H9 (cell line): Measurements from ENCODE around the gene DEK. TPM values are rescaled to one million over a fixed set of nuclear protein-coding genes. Genes with fewer than 3 reads are reported as not detected.

Source experiments
- DNase-seq: peaks from one replicate; pipeline ENCODE4 v3.0.0-alpha.2; 2017
- H2AFZ ChIP-seq: one replicate; pipeline ENCODE4 v1.6.1; 2013; ENCODE audit warnings: mild to moderate bottlenecking, low read length, control low read depth, moderate library complexity
- H2AK5ac ChIP-seq: 2 replicates; pipeline ENCODE4 v1.6.1; 2013; ENCODE audit warnings: low read length, control low read depth, mixed read lengths; ENCODE audit not compliant: insufficient read length
- H2BK120ac ChIP-seq: one replicate; pipeline ENCODE4 v1.6.1; 2013; ENCODE audit warnings: low read depth, mild to moderate bottlenecking, low read length, control low read depth, inconsistent platforms; ENCODE audit not compliant: poor library complexity, severe bottlenecking
- H2BK12ac ChIP-seq: 2 replicates; pipeline ENCODE4 v1.6.1; 2013; ENCODE audit warnings: low read length, control low read depth, mixed read lengths, low read depth; ENCODE audit not compliant: insufficient read length
- H2BK15ac ChIP-seq: 2 replicates; pipeline ENCODE4 v1.6.1; 2013; ENCODE audit warnings: low read depth, low read length, control low read depth
- H2BK20ac ChIP-seq: one replicate; pipeline ENCODE4 v1.6.1; 2013; ENCODE audit warnings: low read depth, mild to moderate bottlenecking, low read length, control low read depth, inconsistent platforms; ENCODE audit not compliant: poor library complexity, severe bottlenecking
- H2BK5ac ChIP-seq: 2 replicates; pipeline ENCODE4 v1.6.1; 2013; ENCODE audit warnings: low read length, control low read depth, mixed read lengths; ENCODE audit not compliant: insufficient read length
- H3K14ac ChIP-seq: 2 replicates; pipeline ENCODE4 v1.6.1; 2013; ENCODE audit warnings: low read length, control low read depth; ENCODE audit not compliant: insufficient read depth
- H3K18ac ChIP-seq: 2 replicates; pipeline ENCODE4 v1.6.1; 2013; ENCODE audit warnings: low read depth, mild to moderate bottlenecking, mixed read lengths, low read length, control low read depth; ENCODE audit not compliant: insufficient read length
- H3K23ac ChIP-seq: 2 replicates; pipeline ENCODE4 v1.6.1; 2013; ENCODE audit warnings: low read length, control low read depth, mixed read lengths, low read depth; ENCODE audit not compliant: insufficient read length
- H3K23me2 ChIP-seq: 2 replicates; pipeline ENCODE4 v1.6.1; 2013; ENCODE audit warnings: low read depth, mild to moderate bottlenecking, mixed read lengths, low read length, control low read depth; ENCODE audit not compliant: insufficient read length, poor library complexity, severe bottlenecking
- H3K27ac ChIP-seq: 2 replicates; pipeline ENCODE4 v1.5.1; 2013; ENCODE audit warnings: low read length, control low read depth, mixed read lengths, low read depth; ENCODE audit not compliant: insufficient read length
- H3K27me3 ChIP-seq: 2 replicates; pipeline ENCODE4 v1.6.1; 2013; ENCODE audit warnings: low read length, control low read depth, inconsistent platforms; ENCODE audit not compliant: insufficient read depth
- H3K4ac ChIP-seq: 2 replicates; pipeline ENCODE4 v1.6.1; 2013; ENCODE audit warnings: low read depth, mild to moderate bottlenecking, control low read depth, inconsistent platforms, low read length, moderate library complexity
- H3K4me1 ChIP-seq: 2 replicates; pipeline ENCODE4 v1.6.1; 2013; ENCODE audit warnings: low read length, control low read depth, inconsistent platforms; ENCODE audit not compliant: insufficient read depth
- H3K4me2 ChIP-seq: 2 replicates; pipeline ENCODE4 v1.6.1; 2013; ENCODE audit warnings: low read length, control low read depth, mixed read lengths; ENCODE audit not compliant: insufficient read length, insufficient read depth
- H3K56ac ChIP-seq: 2 replicates; pipeline ENCODE4 v1.6.1; 2013; ENCODE audit warnings: low read depth, mild to moderate bottlenecking, mixed read lengths, low read length, control low read depth; ENCODE audit not compliant: insufficient read length
- H3K79me1 ChIP-seq: 2 replicates; pipeline ENCODE4 v1.6.1; 2013; ENCODE audit warnings: low read depth, mild to moderate bottlenecking, moderate library complexity, low read length, control low read depth, inconsistent platforms; ENCODE audit not compliant: insufficient read depth, poor library complexity, severe bottlenecking
- H3K79me2 ChIP-seq: 2 replicates; pipeline ENCODE4 v1.6.1; 2013; ENCODE audit warnings: low read length, control low read depth, inconsistent platforms; ENCODE audit not compliant: insufficient read depth
- H3K9ac ChIP-seq: 2 replicates; pipeline ENCODE4 v1.6.1; 2013; ENCODE audit warnings: low read length, control low read depth, mixed read lengths; ENCODE audit not compliant: insufficient read length; ENCODE audit errors: extremely low read depth
- H3K9me3 ChIP-seq: one replicate; pipeline ENCODE4 v1.6.1; 2013; ENCODE audit warnings: low read depth, low read length, inconsistent platforms; ENCODE audit not compliant: control insufficient read depth
- H3T11ph ChIP-seq: one replicate; pipeline ENCODE4 v1.6.1; 2013; ENCODE audit warnings: mild to moderate bottlenecking, low read length, control low read depth, inconsistent platforms
- H4K20me1 ChIP-seq: one replicate; pipeline ENCODE4 v1.6.1; 2013; ENCODE audit not compliant: control insufficient read depth, insufficient read length, insufficient read depth
- H4K5ac ChIP-seq: 2 replicates; pipeline ENCODE4 v1.6.1; 2013; ENCODE audit warnings: low read depth, mild to moderate bottlenecking, mixed read lengths, low read length, control low read depth; ENCODE audit not compliant: insufficient read length
- H4K8ac ChIP-seq: replicated peaks from 2 replicates; pipeline ENCODE4 v1.6.1; 2013; ENCODE audit warnings: low read length, control low read depth, mixed read lengths, low read depth; ENCODE audit not compliant: insufficient read length
- H4K91ac ChIP-seq: 2 replicates; pipeline ENCODE4 v1.6.1; 2013; ENCODE audit warnings: low read depth, mild to moderate bottlenecking, moderate library complexity, mixed read lengths, low read length, control low read depth; ENCODE audit not compliant: insufficient read length
- H3K27ac Mint-ChIP-seq, 3 experiments: 2 replicates in 2 of 3; 3 replicates in 1 of 3; pipeline ENCODE4 v1.8.0; 2020 to 2021; ENCODE audit warnings: mixed read lengths in 3 of 3, mild to moderate bottlenecking in 1 of 3, moderate library complexity in 1 of 3
- H3K27me3 Mint-ChIP-seq: 2 replicates; pipeline ENCODE4 v1.8.0; 2021; ENCODE audit warnings: low read depth, mild to moderate bottlenecking, moderate library complexity, mixed read lengths
- H3K36me3 Mint-ChIP-seq, 3 experiments: 2 replicates in 2 of 3; 3 replicates in 1 of 3; pipeline ENCODE4 v1.8.0; 2020 to 2021; ENCODE audit warnings: low read depth in 3 of 3, mixed read lengths in 3 of 3; ENCODE audit not compliant: insufficient read depth in 1 of 3
- H3K4me1 Mint-ChIP-seq, 2 experiments: 2 replicates each; pipeline ENCODE4 v1.8.0; 2020; ENCODE audit warnings: mixed read lengths in 2 of 2
- H3K4me3 Mint-ChIP-seq, 2 experiments: 2 replicates in 1 of 2; 3 replicates in 1 of 2; pipeline ENCODE4 v1.8.0; 2020 to 2021; ENCODE audit warnings: mild to moderate bottlenecking in 2 of 2, mixed read lengths in 2 of 2, moderate library complexity in 1 of 2
- H3K9me3 Mint-ChIP-seq, 2 experiments: 2 replicates in 1 of 2; 3 replicates in 1 of 2; pipeline ENCODE4 v1.8.0; 2020; ENCODE audit warnings: mild to moderate bottlenecking in 2 of 2, mixed read lengths in 2 of 2, moderate library complexity in 1 of 2
- WGBS: extraction: QIAGEN DNeasy Blood & Tissue Kit; methylation state at CpG from one replicate; pipeline ENCODE4 v1.1.7; 2013; ENCODE audit warnings: missing lambda C conversion rate, low lambda C conversion rate, mixed read lengths; ENCODE audit not compliant: insufficient read length; ENCODE audit errors: extremely low coverage; 5-methylcytosine and 5-hydroxymethylcytosine counted together
- total RNA-seq: library from RNA; stranded (reverse); gene quantifications from 2 replicates; pipeline ENCODE4 v1.2.1, GENCODE V29; 2021
- TF ChIP-seq, protein P1 (sequence below): fragments of 200-600 bp; sonication (generic); conservative IDR thresholded peaks from 3 replicates; pipeline ENCODE4 v1.8.0; 2021; ENCODE audit warnings: antibody characterized with exemption, mild to moderate bottlenecking

Gene DEK
- total RNA-seq, 1 experiment from 2014 or later, result 217 TPM

DNA sequence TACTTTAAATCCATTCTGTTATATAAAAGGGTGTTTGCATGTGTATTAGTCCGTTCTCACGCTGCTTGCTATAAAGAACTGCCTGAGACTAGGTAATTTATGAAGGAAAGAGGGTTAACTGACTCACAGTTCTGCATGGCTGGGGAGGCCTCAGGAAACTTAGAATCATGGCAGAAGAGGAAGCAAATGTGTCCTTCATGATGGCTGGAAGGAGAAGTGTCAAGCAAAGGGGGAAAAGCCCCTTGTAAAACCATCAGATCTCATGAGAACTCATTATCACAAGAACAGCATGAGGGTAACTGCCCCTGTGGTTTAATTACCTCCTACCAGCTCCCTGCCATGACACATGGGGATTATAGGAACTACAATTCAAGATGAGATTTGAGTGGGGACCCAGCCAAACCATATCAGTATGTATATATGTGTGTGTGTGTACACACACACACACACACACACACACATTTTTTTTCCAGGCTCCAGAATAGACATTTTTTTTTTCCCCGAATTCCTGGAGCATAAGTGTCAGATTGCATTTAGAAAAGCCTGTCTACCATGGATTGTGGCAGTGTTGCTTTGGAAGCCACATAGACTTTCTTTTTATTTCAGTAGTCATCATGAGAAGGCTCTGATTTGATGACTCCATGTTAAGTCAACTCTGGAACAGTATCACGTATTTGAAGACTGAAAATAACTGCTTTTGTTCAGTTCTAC, 77.6 kb downstream of the DEK start:
- Histone ChIP-seq H3K23me2 (no peaks in the 10 kb centered on the region), H3K4ac (no peak overlapping the region), H2BK12ac (no peak overlapping the region), H4K91ac (no peak overlapping the region), H3T11ph (no peak overlapping the region), H4K20me1 (no peaks in the 10 kb centered on the region), H2AFZ (no peak overlapping the region), H4K8ac (no peak overlapping the region), H3K9ac (no peak overlapping the region), H2BK120ac (no peak overlapping the region), H3K9me3 (no peaks in the 10 kb centered on the region), H3K4me2 (peak overlapping the region; percentile 13), H2BK20ac (no peak overlapping the region), H3K18ac (no peak overlapping the region), H3K56ac (no peak overlapping the region), H3K14ac (no peak overlapping the region), H4K5ac (no peak overlapping the region), H3K27ac (peak overlapping the region; percentile 74), H3K4me1 (peaks cover 7% of the 10 kb centered on the region; the same call in 1 of the 2 replicates), H3K27me3 (no peaks in the 10 kb centered on the region), H3K23ac (no peak overlapping the region), H3K79me2 (no peaks in the 10 kb centered on the region), H2BK15ac (no peak overlapping the region), H2BK5ac (no peak overlapping the region), H2AK5ac (no peak overlapping the region), H3K79me1 (no peaks in the 10 kb centered on the region)
- Mint-ChIP-seq H3K27me3 (no peaks in the 10 kb centered on the region), H3K9me3 (no peaks in the 10 kb centered on the region), H3K4me3 (peak overlapping the region in 1 of 2 experiments; percentile 66; a peak in 3 of 5 replicates), H3K4me1 (peaks cover 35 to 47% of the 10 kb centered on the region in 2 experiments), H3K36me3 (peaks cover 0 to 6% (median 2%) of the 10 kb centered on the region in 3 experiments; a peak in 4 of 7 replicates), H3K27ac (peak overlapping the region; percentile 74 to 98 (median 96))
- TF ChIP-seq, protein P1, sequence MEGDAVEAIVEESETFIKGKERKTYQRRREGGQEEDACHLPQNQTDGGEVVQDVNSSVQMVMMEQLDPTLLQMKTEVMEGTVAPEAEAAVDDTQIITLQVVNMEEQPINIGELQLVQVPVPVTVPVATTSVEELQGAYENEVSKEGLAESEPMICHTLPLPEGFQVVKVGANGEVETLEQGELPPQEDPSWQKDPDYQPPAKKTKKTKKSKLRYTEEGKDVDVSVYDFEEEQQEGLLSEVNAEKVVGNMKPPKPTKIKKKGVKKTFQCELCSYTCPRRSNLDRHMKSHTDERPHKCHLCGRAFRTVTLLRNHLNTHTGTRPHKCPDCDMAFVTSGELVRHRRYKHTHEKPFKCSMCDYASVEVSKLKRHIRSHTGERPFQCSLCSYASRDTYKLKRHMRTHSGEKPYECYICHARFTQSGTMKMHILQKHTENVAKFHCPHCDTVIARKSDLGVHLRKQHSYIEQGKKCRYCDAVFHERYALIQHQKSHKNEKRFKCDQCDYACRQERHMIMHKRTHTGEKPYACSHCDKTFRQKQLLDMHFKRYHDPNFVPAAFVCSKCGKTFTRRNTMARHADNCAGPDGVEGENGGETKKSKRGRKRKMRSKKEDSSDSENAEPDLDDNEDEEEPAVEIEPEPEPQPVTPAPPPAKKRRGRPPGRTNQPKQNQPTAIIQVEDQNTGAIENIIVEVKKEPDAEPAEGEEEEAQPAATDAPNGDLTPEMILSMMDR, result no peak
- DNase-seq, result no peak
- WGBS, result no CpG with 5 or more reads among the region's 4 CpGs
